Measurements from ENCODE around the gene TMUB2. TPM values are rescaled to one million over a fixed set of nuclear protein-coding genes. Genes with fewer than 3 reads are reported as not detected.
"Not testable (repeated sequence)": the region's sequence is repeated elsewhere in the genome, so short reads cannot be mapped to it uniquely, and the experiment has no call there.

Gene TMUB2
- total RNA-seq, 1 donor from 2014 or later: 27.9 TPM

- Histone ChIP-seq H3K4me1 (no peaks in the 10 kb centered on the region), H3K4me3 (no peak overlapping the region), H3K36me3 (no peaks in the 10 kb centered on the region), H3K27me3 (no peaks in the 10 kb centered on the region), H3K27ac (no peak overlapping the region), H3K9me3 (no peaks in the 10 kb centered on the region)
- intact Hi-C loops (cut with DNase I): no loop called here
- TF ChIP-seq CTCF (IDR thresholded peaks at IDR 0.05): no peak
- DNase-seq (ENCODE audit: low spot score in 2 of 2): no peak
Measured at GRCh38 chr17:44147812-44148211, 39.0 kb upstream of the TMUB2 start.

- H3K9me3 ChIP-seq; H3K27me3 ChIP-seq; H3K27ac ChIP-seq; DNase-seq (ENCODE audit: low spot score in 2 of 2); H3K4me1 ChIP-seq; H3K36me3 ChIP-seq; intact Hi-C loops (cut with DNase I); H3K4me3 ChIP-seq: not testable (repeated sequence)
Measured at GRCh38 chr17:44149066-44149465, 37.7 kb upstream of the TMUB2 start.

GRCh38 chr17:44149750-44150329 lies 36.9 kb upstream of the TMUB2 start:
- H3K27ac ChIP-seq: no peak overlapping the region
- intact Hi-C loops (cut with DNase I): no loop called here
- no peak for TF ChIP-seq CTCF (IDR thresholded peaks at IDR 0.05)
- no peaks in the 10 kb centered on the region for H3K9me3 ChIP-seq
- H3K27me3 ChIP-seq: no peaks in the 10 kb centered on the region
- no peak overlapping the region for H3K4me3 ChIP-seq
- DNase-seq (ENCODE audit: low spot score in 2 of 2): no peak
- H3K36me3 ChIP-seq: no peaks in the 10 kb centered on the region
- H3K4me1 ChIP-seq: no peaks in the 10 kb centered on the region

GRCh38 chr17:44152875-44153274 lies 33.9 kb upstream of the TMUB2 start:
- Histone ChIP-seq H3K36me3 (no peaks in the 10 kb centered on the region), H3K9me3 (no peaks in the 10 kb centered on the region)
- intact Hi-C loops (cut with DNase I): no loop called here

GRCh38 chr17:44155488-44155887 lies 31.3 kb upstream of the TMUB2 start:
- no peaks in the 10 kb centered on the region for H3K27me3 ChIP-seq
- no peak overlapping the region for H3K4me3 ChIP-seq
- H3K9me3 ChIP-seq: no peaks in the 10 kb centered on the region
- no peaks in the 10 kb centered on the region for H3K36me3 ChIP-seq
- no peak overlapping the region for H3K27ac ChIP-seq
- no peak for DNase-seq (ENCODE audit: low spot score in 2 of 2)
- no peak for TF ChIP-seq CTCF (IDR thresholded peaks at IDR 0.05)
- intact Hi-C loops (cut with DNase I): no loop called here
- H3K4me1 ChIP-seq: no peaks in the 10 kb centered on the region

More at GRCh38 chr17:44152875-44153274, 33.9 kb upstream of the TMUB2 start:
- H3K27me3 ChIP-seq: no peaks in the 10 kb centered on the region
- no peak for DNase-seq (ENCODE audit: low spot score in 2 of 2)
- no peak overlapping the region for H3K27ac ChIP-seq
- no peak for TF ChIP-seq CTCF (IDR thresholded peaks at IDR 0.05)
- no peak overlapping the region for H3K4me3 ChIP-seq
- H3K4me1 ChIP-seq: no peaks in the 10 kb centered on the region

- Histone ChIP-seq H3K36me3 (no peaks in the 10 kb centered on the region), H3K27me3 (no peaks in the 10 kb centered on the region), H3K27ac (no peak overlapping the region), H3K4me1 (no peaks in the 10 kb centered on the region), H3K4me3 (no peak overlapping the region), H3K9me3 (no peaks in the 10 kb centered on the region)
- no peak for DNase-seq (ENCODE audit: low spot score in 2 of 2)
- intact Hi-C loops (cut with DNase I): no loop called here
- TF ChIP-seq CTCF (IDR thresholded peaks at IDR 0.05): no peak
Measured at GRCh38 chr17:44159519-44160210, 27.1 kb upstream of the TMUB2 start.
